ENCODE results near the gene RCC2.

Gene RCC2

GRCh38 chr1:17397910-17398695, 41.4 kb downstream of the RCC2 start:
- no peak for DNase-seq (ENCODE audit: low read depth in 2 of 2)
- TF ChIP-seq CTCF (IDR thresholded peaks at IDR 0.05; ENCODE audit: low read depth, low read length) = no peak
- H3K4me3 ChIP-seq (replicated peaks in 1 of 2; ENCODE audit: low read depth in 2 of 2, low read length in 2 of 2) = no peak overlapping the region

GRCh38 chr1:17393230-17393629, 46.2 kb downstream of the RCC2 start:
- DNase-seq (ENCODE audit: low read depth in 2 of 2) = no peak
- no peak overlapping the region for H3K4me3 ChIP-seq (replicated peaks in 1 of 2; ENCODE audit: low read depth in 2 of 2, low read length in 2 of 2)
- no peak for TF ChIP-seq CTCF (IDR thresholded peaks at IDR 0.05; ENCODE audit: low read depth, low read length)

- DNase-seq (ENCODE audit: low read depth in 2 of 2) = peak in 1 of 2 donors; percentile 19
- no peak for TF ChIP-seq CTCF (IDR thresholded peaks at IDR 0.05; ENCODE audit: low read depth, low read length)
- H3K4me3 ChIP-seq (replicated peaks in 1 of 2; ENCODE audit: low read depth in 2 of 2, low read length in 2 of 2) = no peak overlapping the region
Measured at GRCh38 chr1:17392199-17392740, 47.2 kb downstream of the RCC2 start.

DNA sequence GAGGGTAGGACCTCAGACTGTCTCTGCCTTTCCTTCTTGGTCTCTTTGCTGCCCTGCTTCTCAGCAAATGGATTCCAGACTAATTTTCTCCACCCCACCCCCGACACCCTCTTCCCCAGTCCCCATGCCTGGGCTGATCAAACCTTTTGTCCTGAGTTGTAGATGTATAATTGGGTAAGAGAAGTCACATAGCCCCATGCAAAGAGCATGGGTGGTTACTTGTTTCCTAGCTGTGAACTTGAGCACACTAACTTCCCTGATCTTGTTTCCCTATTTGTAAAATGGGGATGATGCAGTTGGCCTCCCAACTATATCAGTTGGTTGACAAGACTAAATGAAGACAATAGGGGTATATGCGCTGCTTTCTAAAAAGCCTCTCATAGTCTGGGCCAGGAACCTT, 58.3 kb downstream of the RCC2 start:
- H3K4me3 ChIP-seq (replicated peaks in 1 of 2; ENCODE audit: low read depth in 2 of 2, low read length in 2 of 2) = no peak overlapping the region
- TF ChIP-seq CTCF (IDR thresholded peaks at IDR 0.05; ENCODE audit: low read depth, low read length) = no peak
- DNase-seq (ENCODE audit: low read depth in 2 of 2) = no peak

GRCh38 chr1:17377325-17377953, 62.0 kb downstream of the RCC2 start:
- TF ChIP-seq CTCF (IDR thresholded peaks at IDR 0.05; ENCODE audit: low read depth, low read length) = no peak
- no peak for DNase-seq (ENCODE audit: low read depth in 2 of 2)
- H3K4me3 ChIP-seq (replicated peaks in 1 of 2; ENCODE audit: low read depth in 2 of 2, low read length in 2 of 2) = no peak overlapping the region

- no peak overlapping the region for H3K4me3 ChIP-seq (replicated peaks in 1 of 2; ENCODE audit: low read depth in 2 of 2, low read length in 2 of 2)
- DNase-seq (ENCODE audit: low read depth in 2 of 2) = no peak
- no peak for TF ChIP-seq CTCF (IDR thresholded peaks at IDR 0.05; ENCODE audit: low read depth, low read length)
Measured at GRCh38 chr1:17375651-17376050, 63.8 kb downstream of the RCC2 start.
